Bone marrow (tissue), 2 donors: Measurements from ENCODE around the gene NKIRAS2.

ENCODE experiments used
- DNase-seq, 2 donors: peaks; one replicate each; lab custom pipeline; 2025; lab: John Stamatoyannopoulos, UW

Gene NKIRAS2

DNA sequence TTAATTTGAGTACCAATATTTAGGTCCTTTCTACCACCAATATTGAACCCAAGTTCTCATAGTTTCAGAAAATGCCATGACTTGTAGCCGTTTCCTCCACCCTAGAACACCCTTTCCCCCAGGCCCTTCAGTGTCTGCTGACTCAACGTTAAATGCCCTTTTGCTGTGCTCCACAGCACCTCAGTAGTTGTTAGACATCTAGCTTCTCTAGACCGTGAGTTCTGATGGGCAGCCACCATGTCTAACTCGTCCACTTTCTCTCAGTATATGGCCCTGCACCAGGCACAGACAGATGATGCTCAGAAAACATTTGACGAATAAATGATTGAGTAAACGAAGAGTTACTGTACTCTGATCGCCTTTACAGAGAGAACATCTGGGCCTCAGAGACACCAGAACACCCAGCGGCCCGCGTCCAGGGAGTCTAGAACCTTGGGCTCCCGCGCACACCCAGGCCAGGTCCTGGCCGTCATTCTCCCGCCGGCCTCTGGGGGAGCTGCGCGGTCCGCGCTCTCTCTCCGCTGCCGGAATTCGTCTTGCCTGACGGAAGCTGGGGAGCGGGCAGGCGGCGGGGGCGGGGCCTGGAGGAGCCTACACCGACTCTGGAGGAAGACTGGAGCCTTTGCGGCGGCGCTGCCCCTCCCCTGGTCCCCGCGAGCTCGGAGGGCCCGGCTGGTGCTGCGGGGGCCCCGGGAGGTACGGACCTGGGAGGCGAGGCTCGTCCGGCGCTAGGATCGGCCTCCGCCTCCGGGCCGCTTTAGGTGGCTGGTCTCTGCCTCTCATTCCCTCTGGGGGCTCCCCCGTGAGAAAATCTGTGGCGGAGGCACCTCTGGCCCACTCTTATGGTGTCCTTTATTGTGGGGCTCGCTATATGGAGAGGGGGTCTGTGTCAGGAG lies at the start of gene NKIRAS2:
NKIRAS2 (plus strand) TSS at position 582 of the 896 bp plus-strand sequence. CDS start 1,488 bp downstream, outside the sequence.
- DNase-seq: peak; percentile 82 to 86

DNA sequence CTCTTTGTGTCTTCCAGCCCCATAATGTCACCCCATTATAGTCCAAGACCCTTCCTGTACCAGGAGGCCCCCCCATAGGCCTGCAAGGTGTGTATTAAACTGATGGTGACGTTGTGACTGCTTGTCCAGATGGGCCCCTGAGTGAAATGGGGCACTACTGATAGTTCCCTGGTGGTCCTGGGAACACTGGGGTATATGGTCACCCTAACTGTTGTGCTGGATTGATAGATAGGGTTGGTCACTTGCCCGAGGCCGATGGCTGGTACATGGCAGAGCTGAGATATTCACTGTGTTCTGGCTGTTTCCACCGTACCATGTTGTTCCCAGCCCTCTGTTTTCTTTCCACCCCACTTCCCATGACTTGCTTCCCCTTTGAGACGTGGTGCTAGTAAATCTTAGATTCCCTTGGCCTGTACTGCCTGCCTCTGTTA lies 49.0 kb upstream of the NKIRAS2 start:
- DNase-seq: no peak

DNA sequence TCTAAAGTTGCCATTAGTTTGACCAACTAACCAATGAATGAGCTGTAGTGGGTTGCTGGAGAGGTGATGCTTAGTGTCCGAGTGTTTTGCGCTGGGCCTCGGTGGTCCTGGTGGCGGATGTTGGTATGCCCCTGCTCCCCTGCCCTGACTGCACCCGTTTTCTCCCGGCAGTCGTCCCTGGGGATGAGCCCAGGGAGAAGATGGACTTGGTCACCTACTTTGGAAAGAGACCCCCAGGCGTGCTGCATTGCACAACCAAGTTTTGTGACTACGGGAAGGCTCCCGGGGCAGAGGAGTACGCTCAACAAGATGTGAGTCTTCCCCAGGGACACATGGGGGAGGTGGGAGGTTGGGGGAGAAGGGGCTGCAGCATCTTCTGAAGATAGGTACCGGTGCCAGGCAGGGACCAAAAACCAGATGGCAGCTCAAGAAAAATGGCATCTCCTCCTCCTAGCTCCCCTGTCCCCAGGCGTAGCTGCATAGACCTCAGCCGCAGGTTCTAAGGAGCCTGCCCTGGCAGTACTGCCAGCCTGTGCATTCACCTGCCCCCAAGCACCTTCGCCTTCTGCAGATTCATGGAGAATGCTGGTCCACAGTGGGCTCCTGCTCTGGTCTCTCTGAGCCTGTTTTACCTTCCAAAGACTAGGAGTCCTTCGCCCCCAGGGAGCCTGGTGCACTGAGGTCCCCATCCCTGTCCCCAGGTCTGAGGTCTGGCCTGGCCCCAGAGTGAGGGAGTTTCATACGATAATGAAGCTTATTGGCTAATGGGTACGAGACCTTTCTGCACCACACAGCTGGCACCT lies 48.0 kb upstream of the NKIRAS2 start:
- no peak for DNase-seq

DNA sequence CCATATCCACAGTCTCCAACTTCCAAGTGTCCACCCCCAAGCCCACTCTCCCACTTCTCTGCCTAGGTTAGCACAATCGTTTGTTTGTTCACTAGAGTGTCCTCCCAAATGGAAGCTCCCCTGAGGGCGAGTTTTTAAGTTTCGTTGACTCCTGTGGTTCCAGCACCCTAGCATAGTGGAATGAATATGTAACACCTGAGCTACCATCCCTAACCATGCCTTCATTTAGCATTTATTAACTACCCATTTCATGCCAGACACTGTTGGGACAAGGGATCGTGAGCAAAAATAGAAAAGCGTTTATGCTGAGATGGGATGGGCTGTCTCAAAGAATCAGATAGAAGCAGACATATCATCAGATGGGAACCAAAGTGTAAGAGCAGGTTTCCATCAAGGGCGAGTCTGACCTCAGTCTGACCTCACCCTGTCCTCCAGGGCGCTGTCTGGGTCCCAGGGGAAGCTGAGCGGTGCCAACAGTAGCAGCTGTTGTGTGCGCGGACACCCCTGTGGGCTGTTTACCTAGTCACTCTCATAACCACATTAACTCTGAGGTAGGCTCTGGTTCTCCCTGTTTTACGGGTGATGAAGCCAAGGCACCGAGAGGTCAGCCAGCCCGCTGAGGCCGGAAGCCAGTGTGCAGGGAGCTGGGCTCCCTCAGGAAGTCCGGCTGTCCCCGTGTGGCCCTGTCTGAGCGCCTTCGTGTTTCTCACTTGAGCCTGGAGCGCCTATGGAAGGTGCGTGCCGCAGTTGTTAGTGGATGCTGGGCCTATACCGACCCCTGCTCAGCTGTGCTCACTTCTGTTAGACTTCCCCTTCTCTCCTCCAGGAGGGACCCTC lies 47.1 kb upstream of the NKIRAS2 start:
- no peak for DNase-seq

DNA sequence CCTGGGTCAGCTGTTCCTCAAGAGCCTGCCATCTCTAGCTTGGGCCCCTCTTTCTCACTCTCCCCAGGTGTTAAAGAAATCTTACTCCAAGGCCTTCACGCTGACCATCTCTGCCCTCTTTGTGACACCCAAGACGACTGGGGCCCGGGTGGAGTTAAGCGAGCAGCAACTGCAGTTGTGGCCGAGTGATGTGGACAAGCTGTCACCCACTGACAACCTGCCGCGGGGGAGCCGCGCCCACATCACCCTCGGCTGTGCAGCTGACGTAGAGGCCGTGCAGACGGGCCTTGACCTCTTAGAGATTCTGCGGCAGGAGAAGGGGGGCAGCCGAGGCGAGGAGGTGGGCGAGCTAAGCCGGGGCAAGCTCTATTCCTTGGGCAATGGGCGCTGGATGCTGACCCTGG lies 46.5 kb upstream of the NKIRAS2 start:
- no peak for DNase-seq

DNA sequence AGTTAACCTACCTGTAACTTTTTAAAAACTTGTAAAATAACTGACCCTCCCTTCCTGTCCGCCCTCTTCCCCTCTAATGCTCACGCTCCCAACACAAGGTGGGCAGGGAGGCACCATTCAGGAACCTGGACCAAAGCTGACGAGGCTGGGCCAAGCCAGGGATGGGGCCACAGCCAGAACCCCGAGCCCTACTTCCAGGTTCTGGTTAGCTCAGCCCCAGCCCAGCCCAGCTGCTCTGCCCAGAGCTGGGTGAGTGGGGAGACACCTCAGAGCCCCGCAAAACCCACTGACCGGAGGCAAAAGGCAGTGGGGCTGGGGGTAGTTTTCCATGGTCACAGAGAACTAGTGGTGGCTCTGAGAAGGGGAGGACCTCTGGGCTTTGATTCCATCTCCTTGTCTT lies 45.9 kb upstream of the NKIRAS2 start:
- no peak for DNase-seq

DNA sequence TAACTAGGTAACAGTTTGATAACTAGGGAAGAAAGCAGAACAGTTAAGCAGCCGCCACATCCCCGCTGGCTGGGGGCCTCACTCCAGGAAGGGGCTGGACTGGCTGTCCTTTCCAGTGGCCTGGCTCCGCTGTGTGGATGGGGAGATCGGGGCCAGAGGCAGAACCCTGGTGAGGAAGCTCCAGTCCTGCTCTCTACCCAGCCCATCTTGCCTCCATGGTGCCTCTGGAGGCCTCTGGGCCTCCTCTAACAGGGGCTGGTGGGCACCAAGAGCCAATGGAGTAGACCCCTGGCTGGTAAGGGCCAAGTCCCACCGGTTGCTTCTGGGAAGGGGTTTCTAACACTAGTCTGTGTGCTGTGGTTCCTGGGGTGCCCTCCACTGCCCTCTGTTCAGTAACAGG lies 45.2 kb upstream of the NKIRAS2 start:
- DNase-seq: no peak

DNA sequence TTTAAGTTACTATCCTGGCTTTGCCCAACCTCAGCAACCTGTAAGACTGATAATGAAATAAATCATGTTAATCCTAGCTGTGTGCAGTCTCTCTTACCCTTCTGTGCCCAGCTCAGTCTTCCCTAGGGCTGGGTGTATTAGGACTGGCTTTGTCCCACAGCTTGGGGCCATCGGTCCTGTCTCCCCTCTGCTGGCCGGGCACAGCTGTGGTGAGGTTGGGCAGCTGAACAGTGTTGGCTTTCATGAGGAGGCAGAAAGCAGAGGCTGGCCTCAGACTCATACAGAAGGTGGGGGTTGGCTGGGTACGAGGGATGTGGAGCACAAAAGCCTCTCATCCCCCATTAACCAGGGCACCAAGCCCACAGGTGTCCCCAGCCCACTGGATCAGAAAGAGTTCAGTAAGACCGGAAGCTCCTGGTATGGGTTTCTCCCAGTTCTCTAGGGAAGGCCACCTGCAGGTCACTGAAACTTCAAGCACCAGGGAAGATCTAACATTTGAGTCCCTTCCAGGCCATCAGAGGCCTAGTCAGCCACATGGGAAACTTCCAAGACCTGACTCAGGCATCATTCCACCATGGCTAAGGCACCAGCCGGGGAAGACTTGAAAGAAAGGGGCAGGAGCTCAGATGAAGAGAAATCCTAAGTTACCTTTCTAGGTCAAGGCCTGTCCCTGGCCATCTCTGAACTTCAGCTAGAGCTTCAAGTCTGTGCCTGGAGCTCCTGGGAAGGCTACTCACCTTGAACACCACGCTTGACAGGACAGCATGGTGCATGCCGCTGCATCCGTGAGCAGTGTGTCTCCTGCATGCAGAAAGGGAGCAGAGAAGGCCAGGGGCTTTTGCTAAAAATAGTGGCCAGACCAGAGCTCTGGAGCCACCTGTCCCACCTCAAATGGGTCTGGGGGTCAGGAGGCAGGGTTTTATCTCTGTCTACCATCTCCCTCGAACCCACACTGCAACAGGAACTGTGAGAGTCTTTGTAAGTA lies 44.5 kb upstream of the NKIRAS2 start:
- no peak for DNase-seq

DNA sequence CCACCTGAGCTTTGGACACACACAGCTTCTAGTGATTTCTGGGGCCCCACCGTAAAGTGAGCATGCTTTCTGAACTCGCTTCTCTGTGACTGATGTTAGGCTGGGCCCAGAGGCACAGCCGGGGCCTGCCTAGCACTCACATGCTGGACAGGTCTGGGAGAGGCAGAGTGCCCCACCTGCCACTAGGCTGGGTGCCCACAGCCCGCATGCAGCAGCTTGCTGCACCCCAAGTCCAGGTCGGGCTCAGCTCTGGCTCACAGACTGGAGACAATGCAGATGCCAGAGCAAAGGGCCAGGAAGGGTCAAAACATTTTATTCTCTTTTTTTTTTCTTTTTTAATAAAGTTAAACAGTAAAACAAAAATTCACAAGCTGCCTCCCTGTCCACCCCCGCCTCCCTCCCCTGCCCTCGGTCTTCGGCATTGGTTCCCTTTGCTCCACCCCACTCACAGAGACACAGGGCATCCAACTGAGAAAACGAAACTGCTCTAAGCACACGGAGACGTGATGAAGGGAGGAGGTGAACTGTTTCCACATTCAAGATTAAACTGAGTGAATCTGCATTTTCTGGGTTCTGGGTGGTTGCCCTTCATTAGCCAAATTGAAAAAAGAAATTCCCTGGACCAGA lies 43.6 kb upstream of the NKIRAS2 start:
- no peak for DNase-seq

DNA sequence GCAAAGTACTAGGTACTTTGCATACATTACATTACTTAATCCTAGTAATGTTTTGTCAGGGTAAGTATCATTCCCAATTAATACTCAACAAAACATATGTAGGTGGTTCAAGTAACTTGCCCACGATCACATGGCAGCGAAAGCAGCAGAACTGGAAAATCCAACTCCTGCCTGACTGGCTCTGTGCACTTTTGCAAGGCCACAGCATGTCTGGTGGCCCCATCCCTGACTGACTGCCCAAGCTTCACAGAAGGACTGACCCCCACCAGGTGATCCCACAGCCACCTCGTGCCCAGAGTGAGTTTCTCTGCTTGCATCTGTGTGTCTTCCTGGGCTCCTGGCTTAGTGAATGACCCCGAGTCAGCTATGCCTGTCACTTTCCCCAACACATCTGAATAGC lies 41.9 kb upstream of the NKIRAS2 start:
- DNase-seq: no peak

DNA sequence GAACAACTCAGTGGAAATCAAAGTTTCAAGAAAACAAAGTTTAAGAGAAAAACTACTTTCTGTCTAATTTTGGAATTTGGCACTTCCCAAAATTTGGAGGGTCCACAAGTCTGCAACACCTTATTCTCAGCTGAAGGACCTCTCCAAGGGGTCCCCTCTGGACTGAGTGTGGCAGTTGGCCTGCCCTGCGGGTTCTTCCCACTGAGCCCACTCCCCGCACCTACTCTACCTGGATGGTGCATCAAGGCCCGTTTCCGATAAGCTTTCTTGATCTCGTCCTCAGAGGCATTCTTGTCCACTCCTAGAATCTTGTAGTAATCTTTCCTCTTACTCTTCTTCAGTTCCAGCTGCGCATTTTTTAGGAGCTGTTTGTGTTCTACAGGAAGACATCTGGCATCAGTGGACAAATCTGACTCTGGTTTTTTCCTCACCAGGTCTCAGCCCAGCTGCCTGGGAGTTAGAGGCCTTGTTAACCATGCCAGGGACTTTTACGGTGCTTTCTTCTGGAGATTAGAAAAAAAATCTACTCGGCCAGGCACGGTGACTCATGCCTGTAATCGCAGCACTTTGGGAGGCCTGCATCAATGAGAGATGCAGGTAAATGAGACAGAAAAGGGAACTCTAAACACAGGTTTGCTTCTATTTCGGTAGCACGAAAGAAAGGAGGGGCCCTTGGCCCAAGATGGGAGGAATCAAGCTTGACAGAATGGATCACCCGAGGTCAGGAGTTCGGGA lies 37.7 kb upstream of the NKIRAS2 start:
- DNase-seq: no peak

DNA sequence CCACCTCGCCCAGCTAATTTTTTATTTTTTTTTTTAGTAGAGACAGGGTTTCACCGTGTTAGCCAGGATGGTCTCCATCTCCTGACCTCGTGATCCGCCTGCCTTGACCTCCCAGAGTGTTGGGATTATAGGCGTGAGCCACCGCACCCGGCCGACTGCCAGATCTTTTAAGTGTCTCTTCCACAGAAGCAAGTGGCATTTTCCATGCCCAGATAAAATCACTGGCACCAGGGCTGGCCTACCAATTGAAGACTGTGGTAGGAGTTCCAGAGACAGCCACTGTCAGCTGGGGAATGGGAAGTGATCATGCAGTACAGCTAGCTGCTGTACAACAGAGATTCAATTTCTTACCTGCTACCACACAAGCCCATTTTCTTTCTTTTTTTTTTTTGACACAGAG lies 35.4 kb upstream of the NKIRAS2 start:
- DNase-seq: no peak

DNA sequence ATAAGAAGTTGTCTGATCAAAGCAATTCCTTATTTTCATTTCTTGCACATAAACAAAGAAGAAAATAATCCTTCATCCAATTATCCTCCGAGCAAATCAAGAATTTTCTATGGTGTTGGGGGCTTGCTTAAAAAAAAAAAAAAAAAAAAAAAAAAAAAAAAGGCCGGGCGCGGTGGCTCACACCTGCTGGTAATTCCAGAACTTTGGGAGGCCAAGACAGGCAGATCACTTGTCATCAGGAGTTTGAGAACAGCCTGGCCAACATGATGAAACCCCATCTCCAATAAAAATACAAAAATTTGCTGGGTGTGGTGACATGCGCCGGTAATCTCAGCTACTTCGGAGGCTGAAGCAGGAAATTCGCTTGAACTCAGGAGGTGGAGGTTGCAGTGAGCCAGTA lies 34.0 kb upstream of the NKIRAS2 start:
- no peak for DNase-seq

DNA sequence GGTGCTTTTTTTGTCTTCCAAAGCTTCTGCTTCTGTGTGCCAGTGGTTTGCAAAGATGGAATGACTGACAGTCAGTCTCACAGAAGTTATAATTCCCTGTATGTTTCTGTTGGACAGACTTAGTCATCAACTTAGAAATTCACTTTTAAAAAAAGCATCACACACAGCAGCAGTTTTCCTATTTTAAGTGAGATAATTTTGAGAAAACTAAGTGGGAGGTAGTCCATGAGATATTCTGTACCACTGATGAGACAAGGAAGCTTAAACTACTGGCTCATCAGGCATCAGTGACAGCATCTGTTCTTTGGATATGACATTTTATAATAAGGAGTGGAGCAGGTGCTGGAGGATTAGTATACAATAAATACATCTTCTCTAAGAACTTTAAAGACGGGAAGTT lies 33.3 kb upstream of the NKIRAS2 start:
- DNase-seq: no peak

DNA sequence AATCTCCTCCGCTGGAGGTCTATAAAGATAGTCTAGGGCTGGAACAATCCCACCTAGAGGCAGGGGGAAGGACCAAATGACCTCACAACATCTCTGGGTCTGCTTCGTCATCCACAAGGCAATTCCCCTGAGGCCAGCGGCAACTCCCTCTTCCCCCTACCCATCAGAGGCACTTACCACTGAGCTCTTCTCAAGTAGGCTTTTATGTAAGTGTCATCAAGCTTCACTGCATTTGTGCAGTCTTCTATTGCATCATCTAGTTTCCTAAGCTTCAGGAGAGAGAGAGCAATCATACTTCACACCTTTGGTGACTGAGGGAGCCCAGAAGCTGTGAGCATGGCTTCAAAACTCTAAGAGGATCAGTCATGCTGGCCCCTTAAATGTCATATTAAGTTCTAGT lies 32.2 kb upstream of the NKIRAS2 start:
- no peak for DNase-seq

DNA sequence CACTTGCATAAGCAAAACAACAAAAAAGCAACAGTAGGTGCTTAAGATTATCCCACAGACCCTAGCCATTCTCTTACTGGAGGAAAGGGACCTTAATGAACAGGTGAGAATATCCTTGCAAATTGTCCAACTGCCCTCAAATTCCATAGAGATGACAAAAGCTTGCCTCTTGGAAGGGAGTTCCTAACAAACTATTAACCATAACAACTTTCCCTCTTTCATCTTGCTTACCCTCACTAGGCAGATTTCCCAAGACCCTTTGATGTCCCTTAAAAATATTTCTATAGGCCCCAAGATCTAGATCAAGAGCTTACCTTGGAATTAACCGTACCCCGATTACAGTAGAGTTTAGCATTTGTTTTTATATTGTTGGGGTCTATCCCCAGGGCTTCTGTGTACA lies 31.5 kb upstream of the NKIRAS2 start:
- DNase-seq: no peak

DNA sequence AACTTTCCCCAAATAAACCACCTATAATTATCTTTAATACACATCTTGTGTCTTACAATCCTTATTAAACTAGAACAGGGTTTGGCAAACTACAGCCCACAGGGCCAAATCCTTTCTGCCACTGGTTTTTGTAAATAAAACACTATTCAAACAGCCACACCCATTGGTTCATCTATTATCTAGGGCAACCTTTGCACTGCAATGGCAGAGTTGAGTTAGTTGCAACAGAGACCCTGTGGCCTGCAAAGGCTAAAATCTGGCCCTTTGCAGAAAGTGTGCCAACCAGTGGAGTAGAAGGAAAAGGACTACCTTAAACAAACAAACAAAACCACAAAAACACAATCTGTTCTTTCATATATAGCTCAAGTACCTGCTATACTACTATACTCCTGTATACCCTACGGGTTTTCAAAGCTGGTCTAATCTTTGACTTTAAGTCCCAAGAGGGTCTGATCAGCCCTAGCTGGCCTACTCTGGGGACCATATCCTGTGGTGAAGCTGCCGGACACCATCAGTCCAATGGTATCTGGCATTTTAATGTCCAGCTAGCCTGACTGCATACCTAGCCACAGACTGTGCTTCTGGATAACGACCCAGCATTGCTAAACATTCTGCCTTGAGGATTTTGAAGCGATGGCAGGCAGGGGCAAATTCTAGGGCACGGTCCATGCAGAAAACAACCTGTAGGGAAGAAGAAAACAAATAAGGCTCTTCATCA lies 30.0 kb upstream of the NKIRAS2 start:
- DNase-seq: no peak

DNA sequence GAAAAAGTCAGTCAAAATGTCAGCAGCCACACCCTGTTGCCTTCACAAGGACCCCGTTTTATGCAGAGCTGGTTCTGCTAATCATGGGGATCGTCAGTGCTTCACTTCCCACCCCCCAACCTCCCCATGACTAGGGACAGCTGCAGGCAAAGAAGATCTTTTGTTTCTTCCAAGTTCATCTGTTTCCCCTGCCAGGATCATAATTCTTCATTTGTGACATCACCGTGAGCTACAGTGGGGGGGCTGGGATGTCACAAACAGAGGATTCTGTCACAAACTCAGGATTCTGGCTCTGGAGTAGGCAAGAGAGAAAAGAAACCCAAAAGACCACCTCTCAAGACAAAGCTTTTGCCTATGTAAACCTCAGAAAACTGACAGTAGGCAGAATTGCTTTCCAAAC lies 27.3 kb upstream of the NKIRAS2 start:
- DNase-seq: no peak

DNA sequence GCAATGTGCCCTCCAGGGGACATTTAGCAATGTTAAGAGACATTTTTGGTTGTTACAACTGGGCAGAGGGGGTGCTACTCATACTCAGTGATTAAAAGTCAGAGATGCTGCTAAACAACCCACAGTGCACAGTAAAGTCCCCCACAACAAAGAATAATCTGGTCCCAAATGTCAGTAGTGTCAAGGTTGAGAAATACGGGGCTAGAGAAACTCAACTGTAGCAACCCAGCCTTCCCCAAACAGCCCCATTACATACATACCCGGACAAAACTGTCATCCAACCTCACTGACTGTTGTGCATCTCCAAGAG lies 23.1 kb upstream of the NKIRAS2 start:
- no peak for DNase-seq
